Fibroblast of skin of right biceps (primary cell): ENCODE results near the gene PRKX.
"Not testable (repeated sequence)": the region's sequence is repeated elsewhere in the genome, so short reads cannot be mapped to it uniquely, and the experiment has no call there.

ENCODE experiments used
- DNase-seq: peaks from one replicate; pipeline ENCODE4 v3.0.0-alpha.2; 2013

PRKX gene

DNA sequence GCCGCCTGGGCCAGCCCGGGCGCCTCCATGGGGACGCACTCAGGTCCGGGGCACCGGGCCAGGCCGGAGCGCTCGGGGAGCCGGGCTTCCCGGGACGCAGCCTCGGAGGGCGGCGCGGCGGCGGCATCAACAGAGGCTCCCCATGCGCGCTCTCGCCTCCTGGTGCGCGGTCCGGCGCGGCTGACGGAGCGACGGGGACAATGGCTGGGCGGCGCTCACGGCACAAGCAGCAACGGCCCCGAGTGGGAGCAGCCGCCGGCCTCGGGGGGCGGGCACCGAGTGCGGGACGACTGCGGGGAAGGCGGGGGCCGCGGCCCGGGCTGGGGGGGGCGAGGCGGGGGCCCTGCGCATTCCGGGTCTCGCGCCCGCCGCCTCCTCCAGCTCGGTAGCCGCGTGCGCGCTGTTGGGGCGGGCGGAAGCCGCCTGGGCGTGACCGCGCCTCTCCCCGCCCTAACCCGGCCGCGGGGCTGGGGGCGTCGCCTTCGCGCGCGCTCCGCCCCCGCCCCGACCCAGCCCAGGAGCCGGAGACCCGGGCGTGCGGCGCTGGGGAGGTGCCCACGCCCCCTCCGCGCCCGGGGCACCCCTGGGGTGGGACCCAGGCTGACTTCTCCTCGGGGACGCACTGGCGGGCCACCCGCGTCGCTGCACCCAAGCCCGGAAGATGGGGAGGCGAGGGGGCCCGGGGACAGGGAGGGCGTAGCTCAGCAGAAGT lies at the start of gene PRKX:
Gene PRKX, minus strand, starts transcription at position 425 of the 712 bp plus-strand sequence. Its CDS starts 396 bp downstream, at position 29.
- peak; percentile 57 for DNase-seq

DNA sequence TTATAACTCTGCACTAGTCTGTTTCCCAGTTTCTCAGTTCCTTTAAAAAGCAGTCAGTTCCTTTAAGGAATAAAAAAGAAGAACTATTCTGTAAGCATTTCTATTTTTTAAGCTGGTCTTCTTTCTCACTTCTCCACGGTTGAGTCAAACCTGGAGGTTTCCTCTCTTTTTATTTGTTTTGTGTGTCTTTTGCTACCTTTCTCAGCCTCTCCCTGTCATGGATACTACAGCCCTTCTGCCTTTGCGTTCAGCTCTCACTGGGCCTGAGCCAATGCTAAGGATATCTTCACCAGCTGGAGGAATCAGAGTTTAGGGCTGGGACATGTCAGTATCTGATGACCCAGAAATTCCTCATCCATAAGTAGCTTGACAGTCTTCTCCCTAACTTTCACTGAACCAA lies 49.7 kb upstream of the PRKX start:
- DNase-seq = no peak

DNA sequence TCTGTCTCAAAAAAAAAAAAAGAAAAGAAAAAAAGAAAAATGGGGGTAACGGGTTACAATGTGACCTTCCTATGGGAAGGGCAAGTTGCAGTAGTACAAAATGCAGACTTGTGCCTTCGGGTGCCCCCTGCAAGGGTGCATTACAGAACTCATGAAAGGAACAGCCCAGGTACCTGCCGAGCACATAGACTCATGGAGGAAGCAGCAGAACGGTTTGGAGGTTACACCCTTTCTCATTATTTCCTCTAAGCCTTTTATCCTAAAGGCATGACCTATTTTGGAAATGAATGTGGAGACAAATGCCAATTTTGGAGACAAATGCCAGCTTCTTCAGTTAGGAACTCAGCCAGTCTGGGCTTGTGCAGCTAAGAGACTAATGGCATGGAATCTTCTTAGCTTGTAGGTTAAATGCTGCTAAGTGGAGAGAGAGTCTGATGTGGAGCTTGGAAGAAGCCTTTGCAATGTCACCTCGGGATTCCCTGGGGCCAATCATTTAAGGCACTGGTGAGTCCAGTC lies 44.1 kb upstream of the PRKX start:
- no peak for DNase-seq

DNA sequence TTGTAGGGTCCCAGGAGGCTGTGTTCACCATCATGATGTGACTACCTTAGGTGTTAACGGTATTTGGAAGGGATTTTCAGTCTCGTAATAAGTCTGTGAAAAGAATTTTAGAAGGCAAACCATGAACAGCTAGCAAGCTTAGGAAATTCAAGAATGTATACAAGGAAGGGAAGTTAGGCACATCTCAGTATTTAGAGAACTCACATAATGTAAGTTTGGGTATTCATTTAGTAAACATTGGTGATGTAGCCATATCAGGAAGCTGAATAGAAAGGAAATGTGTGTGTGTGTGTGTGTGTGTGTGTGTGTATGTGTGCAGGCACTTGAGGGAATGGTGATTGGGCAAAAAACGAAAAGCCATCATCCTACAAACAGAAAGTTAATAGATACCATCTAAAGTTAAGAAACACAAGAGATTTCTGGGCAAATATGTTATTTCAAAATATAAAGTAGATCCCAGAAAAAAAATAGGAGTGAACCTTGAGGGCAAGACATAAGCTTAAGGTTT lies 34.7 kb upstream of the PRKX start:
- DNase-seq = no peak

DNA sequence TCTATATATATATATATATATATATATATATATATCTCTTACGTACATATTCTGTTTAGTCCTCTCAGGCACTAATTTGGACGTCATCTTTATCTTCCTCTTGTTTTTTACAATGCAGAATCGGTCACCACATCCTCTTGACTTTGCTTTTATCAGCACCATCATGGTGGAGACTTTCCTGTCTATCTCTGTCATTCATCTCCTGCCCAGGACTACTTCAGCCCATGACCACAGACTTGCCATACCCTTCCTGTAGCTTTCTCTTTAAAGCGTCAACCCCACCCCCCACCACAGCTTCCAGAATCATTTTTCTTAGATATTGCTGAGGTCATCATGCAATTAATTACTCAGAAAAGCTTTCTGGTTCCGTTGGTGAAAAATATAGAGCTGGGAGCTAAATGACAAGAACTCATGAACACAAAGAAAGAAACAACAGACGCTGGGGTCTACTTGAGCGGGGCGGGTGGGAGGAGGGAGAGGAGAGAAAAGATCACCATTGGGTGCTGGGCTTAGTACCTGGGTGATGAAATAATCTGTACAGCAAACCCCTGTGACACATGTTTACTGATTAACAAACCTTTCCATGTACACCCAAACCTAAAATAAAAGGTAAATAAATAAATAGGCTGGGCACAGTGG lies 30.5 kb upstream of the PRKX start:
- no peak for DNase-seq

DNA sequence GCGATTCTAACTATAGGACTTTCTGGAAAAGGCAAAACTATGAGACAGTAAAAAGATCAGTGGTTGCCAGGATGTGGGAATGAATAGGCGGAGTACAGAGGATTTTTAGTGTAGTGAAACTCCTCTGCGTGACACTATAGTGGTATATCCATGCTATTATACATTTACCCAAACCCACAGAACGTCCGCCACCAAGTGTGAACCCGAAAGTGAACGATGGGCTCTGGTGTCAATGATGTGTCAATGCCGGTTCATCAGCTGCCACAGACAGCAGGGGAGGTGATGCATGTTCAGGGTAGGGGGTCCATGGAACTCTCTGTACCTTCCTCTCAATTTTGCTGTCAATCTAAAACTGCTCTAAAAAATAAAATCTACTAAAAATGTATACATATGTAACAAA lies 27.5 kb upstream of the PRKX start:
- not testable (repeated sequence) for DNase-seq

DNA sequence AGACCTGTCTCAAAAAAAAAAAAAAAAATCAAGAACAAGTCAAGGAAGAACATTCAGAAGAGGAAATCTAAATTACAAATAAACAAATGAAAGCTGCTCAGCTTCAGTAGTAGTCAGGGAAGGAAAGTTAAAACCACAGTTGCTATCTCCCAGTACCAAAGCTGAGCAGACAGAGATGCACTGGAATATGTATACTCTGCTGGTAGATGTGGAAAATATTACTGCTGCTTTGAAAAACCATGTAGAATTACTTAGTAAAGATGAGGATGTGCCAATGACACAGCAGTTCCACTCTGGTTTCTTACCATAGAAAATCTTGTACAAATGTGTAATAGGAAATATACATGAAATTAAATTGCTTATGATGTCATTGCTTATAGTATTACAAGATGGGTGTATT lies 25.1 kb upstream of the PRKX start:
- DNase-seq = no peak

DNA sequence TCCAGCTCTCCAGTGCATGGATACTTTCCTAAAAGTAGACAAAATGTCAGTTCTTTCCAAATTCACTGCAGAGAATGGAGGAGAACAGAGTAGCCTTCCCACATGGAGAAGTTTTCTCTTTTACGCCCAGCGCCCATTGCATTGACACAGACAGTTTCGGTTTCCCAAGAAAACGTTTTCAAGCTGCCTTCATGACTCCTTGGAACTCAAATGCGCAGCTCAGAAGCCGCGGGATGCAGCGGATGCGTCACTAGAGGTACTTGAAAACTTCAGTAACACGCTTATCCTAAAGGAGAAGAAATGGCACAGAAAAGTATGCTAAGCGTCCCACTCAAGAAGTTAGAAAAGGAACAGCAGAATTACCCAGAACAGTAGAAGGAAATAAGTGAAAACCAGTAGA lies 23.1 kb upstream of the PRKX start:
- not testable (repeated sequence) for DNase-seq

DNA sequence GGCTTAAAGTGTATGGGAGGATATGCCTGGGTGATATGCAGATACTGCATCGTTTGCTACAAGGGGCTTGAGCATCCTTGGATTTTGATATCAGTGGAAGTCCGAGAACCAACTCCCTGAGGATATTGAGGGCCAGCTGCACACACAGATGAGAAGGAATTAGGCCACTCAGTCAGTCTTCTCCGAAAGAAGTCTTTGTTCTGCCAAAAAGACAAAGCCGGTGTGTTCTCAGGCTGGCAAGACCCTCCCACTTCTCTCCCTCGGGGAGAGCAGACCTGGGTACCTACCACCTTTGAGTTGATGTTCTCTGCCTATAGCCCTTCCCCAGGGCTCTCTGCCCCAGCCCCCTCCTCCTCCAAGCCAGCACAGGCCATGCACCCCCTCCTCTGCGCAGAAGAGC lies 22.4 kb upstream of the PRKX start:
- not testable (repeated sequence) for DNase-seq

DNA sequence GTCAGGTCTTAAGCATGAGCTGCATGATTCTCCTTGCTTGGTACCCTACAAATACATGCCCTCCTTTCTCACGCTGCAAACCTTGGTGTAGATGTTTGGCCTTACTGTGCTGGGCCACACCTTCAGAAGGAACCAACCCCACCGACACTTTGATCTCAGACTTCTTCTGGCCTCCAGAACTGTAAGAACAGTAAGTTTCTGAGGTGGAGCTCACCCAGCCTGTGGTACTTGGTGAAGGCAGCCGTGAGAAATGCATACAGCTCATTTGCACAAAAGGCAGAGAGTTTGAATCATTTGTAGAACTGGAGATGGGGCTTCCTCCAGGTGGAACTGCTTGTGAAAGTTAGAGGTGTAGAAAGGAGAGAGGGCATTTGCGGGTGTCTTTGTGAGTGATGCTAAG lies 21.0 kb upstream of the PRKX start:
- DNase-seq = not testable (repeated sequence)

DNA sequence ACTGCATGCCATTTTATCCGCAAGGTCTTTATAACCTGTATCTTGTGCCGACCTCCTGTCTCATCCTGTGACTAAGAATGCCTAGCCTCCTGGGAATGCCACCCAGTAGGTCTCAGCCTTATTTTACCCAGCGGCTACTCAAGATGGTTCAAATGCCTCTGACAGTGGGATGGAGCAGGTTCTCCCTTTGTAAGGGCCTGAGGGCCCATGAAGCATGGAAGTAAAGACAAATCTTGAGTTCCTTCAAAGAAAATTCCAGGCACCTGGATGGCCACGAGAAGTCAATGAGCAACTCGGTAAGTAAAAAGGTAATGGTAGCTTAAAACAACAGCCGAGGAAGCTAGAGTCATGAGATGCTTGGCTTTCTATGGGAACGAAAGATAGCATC lies 19.6 kb upstream of the PRKX start:
- DNase-seq = no peak

DNA sequence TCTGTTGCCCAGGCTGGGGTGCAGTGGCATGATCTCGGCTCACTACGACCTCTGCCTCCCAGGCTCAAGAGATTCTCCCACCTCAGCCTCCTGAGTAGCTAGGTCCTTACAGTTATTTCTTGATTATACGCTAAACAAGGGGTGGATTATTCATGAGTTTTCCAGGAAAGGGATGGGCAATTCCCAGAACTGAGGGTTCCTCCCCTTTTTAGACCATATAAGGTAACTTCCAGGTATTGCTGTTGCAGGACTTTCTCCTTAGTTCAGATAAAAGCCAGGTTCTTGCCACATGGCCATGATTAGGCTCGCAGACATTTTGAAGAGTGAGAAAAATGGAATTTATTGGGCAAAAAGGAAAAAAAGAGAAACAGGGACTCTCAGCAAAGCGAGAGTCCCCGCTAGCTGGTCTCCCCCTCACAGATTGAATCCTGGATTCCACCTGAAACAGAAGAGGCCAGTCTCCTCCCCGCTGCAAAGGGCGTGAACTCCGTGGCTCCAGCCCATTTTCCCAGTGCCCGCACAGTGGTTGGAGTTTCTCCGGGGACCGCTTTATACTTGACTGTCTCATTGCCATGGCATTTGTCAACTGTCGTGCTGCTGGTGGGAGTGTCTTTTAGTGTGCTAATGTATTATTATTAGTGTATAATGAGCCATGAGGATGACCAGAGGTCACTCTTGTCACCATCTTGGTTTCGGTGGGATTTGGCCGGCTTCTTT lies 19.0 kb upstream of the PRKX start:
- DNase-seq = not testable (repeated sequence)

DNA sequence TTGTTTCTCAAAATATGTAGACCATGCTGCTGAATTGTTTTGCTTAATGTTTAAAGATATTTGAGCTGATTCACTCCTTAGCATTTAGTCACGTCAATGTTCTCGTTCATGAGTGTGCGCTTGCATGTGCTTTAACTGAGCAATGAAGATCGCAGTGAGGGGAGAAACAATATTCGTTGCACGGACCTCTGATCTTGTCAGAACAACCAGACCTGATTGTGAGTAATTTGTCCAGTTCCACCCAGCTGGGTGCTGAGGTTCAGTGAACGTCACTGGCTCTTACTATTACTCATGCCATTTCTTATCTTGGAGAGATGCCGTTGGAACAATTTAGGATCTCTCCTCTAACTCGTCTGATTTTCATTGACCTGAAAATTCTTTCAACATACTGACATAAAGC lies 15.0 kb upstream of the PRKX start:
- no peak for DNase-seq

DNA sequence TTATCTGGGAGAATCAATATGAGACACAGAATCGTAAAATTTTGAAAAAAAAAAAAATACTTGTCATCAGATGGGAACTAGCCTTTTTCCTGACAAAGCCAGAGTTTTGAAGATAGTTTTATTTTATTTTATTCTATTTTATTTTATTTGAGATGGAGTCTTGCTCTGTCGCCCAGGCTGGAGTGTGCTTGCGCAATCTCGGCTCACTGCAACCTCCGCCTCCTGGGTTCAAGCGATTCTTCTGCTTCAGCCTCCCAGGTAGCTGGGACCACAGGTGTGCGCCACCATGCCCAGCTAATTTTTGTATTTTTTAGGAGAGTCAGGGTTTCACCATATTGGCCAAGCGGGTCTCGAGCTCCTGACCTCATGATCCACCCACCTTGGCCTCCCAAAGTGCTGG lies 10.0 kb upstream of the PRKX start:
- DNase-seq = not testable (repeated sequence)

DNA sequence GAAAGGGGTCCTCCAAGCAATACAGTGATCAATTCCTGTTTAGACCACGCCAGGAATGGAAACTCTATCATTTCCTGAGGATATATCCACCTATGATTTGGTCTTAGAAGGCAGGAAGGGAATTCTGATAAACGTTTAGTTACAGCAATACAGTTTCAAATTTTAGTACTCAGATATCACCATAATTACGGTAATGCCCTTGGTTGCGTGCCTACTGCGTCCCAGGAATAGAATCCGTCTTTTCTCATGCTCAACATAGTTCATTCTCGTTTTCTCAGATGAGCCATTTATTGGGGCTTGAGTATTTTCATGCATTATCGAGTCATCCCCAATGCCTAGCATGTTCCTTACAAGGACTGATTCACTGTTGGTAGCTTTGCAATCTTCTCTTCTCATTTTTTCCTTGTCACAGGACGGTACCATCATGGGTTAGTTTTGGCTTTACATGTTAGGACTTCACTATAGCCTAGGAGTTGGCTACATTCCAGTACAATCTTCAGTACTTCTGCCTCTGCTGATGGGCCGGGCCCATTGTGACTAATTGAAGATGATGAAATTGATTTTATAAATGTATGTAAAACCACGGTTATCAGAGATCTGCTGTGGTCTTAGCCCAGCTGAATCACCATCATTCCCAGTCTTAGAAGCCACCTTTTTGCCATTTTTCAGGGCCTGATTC lies 4.4 kb upstream of the PRKX start:
- peak; percentile 58 for DNase-seq

DNA sequence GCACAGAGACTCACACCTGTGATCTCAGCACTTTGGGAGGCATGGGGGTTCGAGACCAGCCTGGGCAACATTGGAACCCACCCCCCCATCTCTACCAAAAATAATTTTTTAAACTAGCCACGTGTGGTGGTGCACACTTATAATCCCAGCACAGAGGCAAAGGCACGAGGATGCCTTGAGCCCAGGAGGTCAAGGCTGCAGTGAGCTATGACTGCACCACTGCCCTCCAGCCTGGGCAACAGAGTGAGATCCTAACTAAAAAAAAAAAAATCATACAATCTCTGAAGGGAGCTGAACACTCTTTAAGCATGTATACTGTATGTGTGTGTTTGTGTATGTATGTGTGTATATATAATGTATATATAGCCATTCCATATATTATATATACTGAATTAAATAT lies 2.5 kb upstream of the PRKX start:
- no peak for DNase-seq

DNA sequence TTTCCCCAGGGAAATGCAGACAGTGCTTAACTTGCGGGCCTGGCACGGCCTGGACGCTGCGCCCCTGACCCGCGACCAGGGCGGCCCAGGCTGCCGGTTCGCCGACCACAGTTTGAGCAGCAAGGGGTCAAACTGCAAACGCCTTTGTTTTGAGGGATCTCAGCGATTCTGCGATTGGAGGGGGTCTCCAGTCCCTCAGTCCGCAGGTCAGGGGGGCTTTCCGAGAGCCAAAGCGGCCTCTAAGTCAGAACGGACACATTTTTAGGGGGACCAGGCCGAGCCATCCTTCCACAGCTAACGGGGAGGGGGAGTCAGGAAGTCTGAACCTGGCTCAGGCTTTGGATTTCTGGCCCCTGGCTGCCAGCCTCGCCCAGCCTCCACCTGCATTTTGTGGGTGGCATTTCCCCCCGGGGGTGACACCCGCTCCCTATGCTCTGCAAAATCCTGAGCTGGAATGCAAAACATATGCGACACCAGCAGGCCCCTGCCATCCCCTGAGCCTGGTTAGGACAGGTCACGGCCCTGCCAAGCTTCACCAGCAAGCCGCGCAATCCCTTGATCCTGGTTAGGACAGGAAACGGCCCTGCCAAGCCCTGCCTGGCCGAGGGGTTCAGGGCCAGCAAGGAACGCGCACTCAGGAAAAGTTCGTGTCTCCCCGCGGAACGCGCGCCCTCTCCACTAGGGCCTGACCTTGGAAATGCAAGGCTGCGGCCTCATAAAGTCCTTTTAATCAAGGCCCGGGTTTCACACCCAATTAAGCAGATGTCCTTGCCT lies 1.4 kb upstream of the PRKX start:
- DNase-seq = not testable (repeated sequence)

DNA sequence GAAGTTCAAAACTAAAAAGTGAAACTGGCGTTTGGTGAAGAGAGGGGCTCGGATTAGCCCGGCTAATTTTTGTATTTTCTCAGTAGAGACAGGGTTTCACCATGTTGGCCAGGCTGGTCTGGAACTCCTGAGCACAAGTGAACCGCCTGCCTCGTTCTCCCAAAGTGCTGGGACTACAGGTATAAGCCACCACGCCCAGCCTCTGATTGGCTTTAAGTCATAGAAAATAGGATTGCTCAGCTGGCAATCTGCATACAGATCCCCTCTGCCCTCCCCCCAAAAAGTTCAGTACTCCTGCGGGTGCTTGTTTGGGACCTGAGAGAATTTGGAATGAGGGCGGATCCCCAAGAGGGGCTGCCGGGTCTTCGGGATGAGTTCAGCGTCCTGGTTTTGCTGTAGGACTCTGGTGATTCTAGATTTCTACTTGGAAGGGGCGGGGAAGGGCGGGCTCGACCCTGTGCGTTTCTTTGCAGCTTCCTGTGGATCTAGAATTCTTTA lies 537 bp upstream of the PRKX start:
- no peak for DNase-seq

DNA sequence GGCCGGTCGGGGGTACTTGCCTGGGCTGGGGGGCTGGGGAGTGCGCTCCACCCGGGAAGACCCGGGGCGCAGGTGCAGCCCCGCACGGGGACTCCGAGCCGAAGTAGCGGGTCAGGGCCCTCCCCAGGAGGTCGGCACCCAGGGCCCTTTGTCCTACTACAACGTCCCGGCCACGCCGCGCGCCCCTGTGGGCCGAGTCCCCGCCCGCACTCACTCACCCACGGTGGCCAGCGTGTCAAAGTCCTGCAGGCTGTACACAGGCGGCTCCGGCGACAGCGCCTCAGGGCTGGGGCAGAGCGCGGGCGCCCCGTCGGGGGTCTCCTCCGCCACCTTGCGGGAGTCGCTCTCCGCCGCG lies 602 bp downstream of the PRKX start:
- no peak for DNase-seq

DNA sequence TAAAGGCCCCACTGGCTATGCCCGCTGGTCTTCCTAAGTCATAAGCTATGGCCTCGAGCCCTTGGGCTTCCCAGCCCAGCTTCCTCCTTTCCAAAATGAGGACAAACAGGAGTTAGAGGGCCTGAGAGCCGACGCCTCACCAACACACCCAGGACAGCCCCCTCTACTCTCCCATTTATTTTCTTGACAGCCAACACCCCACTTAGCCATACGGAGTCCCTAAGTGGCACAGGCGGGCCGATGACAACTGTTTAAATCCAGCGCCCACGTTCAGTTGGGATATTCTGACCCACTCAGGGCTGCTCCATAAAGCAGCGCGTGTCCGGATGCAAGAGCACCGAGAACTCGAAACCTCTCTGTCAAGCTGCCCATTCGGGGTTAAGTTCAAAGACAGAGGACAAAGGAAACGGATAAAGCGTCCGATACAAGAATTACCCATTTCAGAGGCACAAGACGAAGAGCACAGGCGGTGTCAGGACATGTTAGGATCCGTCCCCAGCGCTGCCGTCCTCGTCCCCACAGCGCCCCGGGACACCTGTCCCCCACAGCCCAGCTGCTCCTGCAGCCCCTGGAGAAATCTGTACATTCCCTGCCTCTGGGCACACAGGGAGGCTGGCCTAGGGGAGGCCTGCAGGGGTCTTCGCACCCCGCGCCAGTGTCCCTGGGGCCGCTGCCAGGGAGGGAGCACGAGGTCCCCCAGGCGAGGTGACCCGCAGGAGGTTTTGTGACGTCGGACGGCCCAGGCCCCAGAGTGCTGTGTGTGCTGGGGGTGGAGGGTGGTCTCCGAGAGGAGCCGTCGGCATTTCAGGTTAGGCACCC lies 1.2 kb downstream of the PRKX start:
- DNase-seq = no peak

DNA sequence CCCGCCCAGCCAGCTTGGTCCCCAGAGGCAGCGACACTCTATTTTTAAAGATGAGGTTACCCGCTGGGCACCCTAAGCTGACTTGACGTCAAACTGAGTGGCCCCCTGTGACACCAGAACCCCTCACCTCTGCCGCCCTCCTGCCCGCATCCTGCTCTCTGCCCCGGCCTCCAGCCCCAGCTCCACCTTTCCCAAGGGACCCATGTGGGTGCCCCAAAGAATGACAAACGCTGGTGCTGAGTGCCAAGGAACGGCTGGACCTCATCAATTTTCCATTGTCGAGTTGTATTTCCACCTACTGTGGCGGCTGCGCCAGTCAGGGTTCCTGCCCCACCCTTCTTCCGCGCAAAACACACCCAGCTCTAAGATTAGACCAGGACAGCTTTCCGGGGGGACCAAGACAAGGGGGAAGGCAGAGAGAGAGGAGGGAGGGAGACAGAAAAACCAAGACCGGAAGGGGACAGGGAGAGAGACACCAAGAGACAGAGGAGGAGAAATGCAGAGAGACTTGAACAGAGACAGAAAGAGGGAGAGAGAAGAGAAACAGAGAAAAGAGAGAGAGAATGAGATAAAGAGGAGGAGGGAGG lies 2.0 kb downstream of the PRKX start:
- no peak for DNase-seq
